Astrocyte (in vitro differentiated cells and primary cell): ENCODE results near the gene ECSCR. TPM values are rescaled to one million over a fixed set of nuclear protein-coding genes. Genes with fewer than 3 reads are reported as not detected.
"Not testable (repeated sequence)": the region's sequence is repeated elsewhere in the genome, so short reads cannot be mapped to it uniquely, and the experiment has no call there.

ENCODE experiments used
- DNase-seq: peaks from one replicate; pipeline ENCODE4 v3.0.0-alpha.2; 2010; ENCODE audit warnings: low read depth
- FAIRE-seq: peaks from 2 replicates; lab custom pipeline; 2011; peaks lifted over from hg19 to GRCh38; lab: Jason Lieb, UNC
- H2AFZ ChIP-seq: 2 replicates; pipeline ENCODE4 v1.6.0; 2012; ENCODE audit warnings: low read depth, low read length, inconsistent platforms
- H3K27ac ChIP-seq: 2 replicates; pipeline ENCODE4 v1.5.1; 2011; ENCODE audit warnings: low read depth, low read length, inconsistent platforms
- H3K27me3 ChIP-seq: 2 replicates; pipeline ENCODE4 v1.6.0; 2011; ENCODE audit warnings: low read length, inconsistent platforms; ENCODE audit not compliant: insufficient read depth
- H3K36me3 ChIP-seq: 2 replicates; pipeline ENCODE4 v1.5.1; 2011; ENCODE audit warnings: low read length, inconsistent platforms; ENCODE audit not compliant: insufficient read depth
- H3K4me1 ChIP-seq: 2 replicates; pipeline ENCODE4 v1.5.1; 2011; ENCODE audit warnings: low read length, inconsistent platforms; ENCODE audit not compliant: insufficient read depth
- H3K4me2 ChIP-seq: 2 replicates; pipeline ENCODE4 v1.6.0; 2012; ENCODE audit warnings: low read length, inconsistent platforms
- H3K4me3 ChIP-seq: 2 replicates; pipeline ENCODE4 v1.5.1; 2011; ENCODE audit warnings: low read depth, mild to moderate bottlenecking, low read length, inconsistent platforms; ENCODE audit not compliant: insufficient read depth
- H3K79me2 ChIP-seq: 2 replicates; pipeline ENCODE4 v1.6.0; 2012; ENCODE audit warnings: mild to moderate bottlenecking, low read length, inconsistent platforms; ENCODE audit not compliant: insufficient read depth
- H3K9ac ChIP-seq: 2 replicates; pipeline ENCODE4 v1.6.0; 2012; ENCODE audit warnings: mild to moderate bottlenecking, low read length, inconsistent platforms
- H3K9me3 ChIP-seq: 2 replicates; pipeline ENCODE4 v1.5.1; 2012; ENCODE audit warnings: low read depth, mild to moderate bottlenecking, low read length, inconsistent platforms; ENCODE audit not compliant: insufficient read depth
- H4K20me1 ChIP-seq: 2 replicates; pipeline ENCODE4 v1.6.0; 2012; ENCODE audit warnings: low read length, inconsistent platforms; ENCODE audit not compliant: insufficient read depth
- H3K27ac Mint-ChIP-seq: one replicate; pipeline ENCODE4 v1.8.0; 2021; ENCODE audit warnings: mild to moderate bottlenecking, mixed read lengths; ENCODE audit not compliant: unreplicated experiment
- H3K27me3 Mint-ChIP-seq: one replicate; pipeline ENCODE4 v1.8.0; 2021; ENCODE audit warnings: low read depth, mixed read lengths; ENCODE audit not compliant: unreplicated experiment
- H3K36me3 Mint-ChIP-seq: one replicate; pipeline ENCODE4 v1.8.0; 2021; ENCODE audit warnings: low read depth, mixed read lengths; ENCODE audit not compliant: unreplicated experiment
- H3K4me1 Mint-ChIP-seq: one replicate; pipeline ENCODE4 v1.8.0; 2021; ENCODE audit warnings: low read depth, mixed read lengths; ENCODE audit not compliant: unreplicated experiment
- H3K4me3 Mint-ChIP-seq: one replicate; pipeline ENCODE4 v1.8.0; 2021; ENCODE audit warnings: mild to moderate bottlenecking, moderate library complexity, mixed read lengths; ENCODE audit not compliant: unreplicated experiment
- H3K9me3 Mint-ChIP-seq: one replicate; pipeline ENCODE4 v1.8.0; 2021; ENCODE audit warnings: mild to moderate bottlenecking, mixed read lengths; ENCODE audit not compliant: unreplicated experiment
- CTCF ChIP-seq: IDR thresholded peaks from 2 replicates; pipeline ENCODE4 v1.5.1; 2011; ENCODE audit warnings: low read depth, mild to moderate bottlenecking, inconsistent platforms, low read length, moderate library complexity; ENCODE audit not compliant: insufficient read depth
- EZH2 ChIP-seq: IDR thresholded peaks from 2 replicates; pipeline ENCODE4 v1.6.1; 2012; ENCODE audit warnings: mild to moderate bottlenecking, low read length, inconsistent platforms; ENCODE audit not compliant: insufficient read depth
- total RNA-seq: library from RNA; stranded (reverse); gene quantifications from 2 replicates; pipeline ENCODE4 v1.2.1, GENCODE V29; 2021

ECSCR gene
- total RNA-seq, 1 donor from 2014 or later: 1.00 TPM

GRCh38 chr5:139410121-139410992 is 52.2 kb downstream of the ECSCR start:
- Histone ChIP-seq H3K4me3 (no peak overlapping the region), H3K4me1 (peaks cover 12% of the 10 kb centered on the region), H3K27me3 (no peaks in the 10 kb centered on the region), H3K4me2 (no peak overlapping the region), H3K36me3 (no peaks in the 10 kb centered on the region), H4K20me1 (no peaks in the 10 kb centered on the region), H3K79me2 (no peaks in the 10 kb centered on the region), H3K27ac (no peak overlapping the region), H2AFZ (no peak overlapping the region), H3K9ac (no peak overlapping the region), H3K9me3 (no peaks in the 10 kb centered on the region)
- no peak for TF ChIP-seq EZH2
- no peak for TF ChIP-seq CTCF
- Mint-ChIP-seq H3K4me3 (no peak overlapping the region), H3K27me3 (no peaks in the 10 kb centered on the region), H3K36me3 (peaks cover 15% of the 10 kb centered on the region), H3K9me3 (no peaks in the 10 kb centered on the region), H3K4me1 (no peaks in the 10 kb centered on the region), H3K27ac (no peak overlapping the region)
- DNase-seq (no peak), FAIRE-seq (no peak)

GRCh38 chr5:139409116-139409515 is 53.4 kb downstream of the ECSCR start:
- not testable (repeated sequence) for H3K4me1 ChIP-seq, H3K79me2 ChIP-seq, H3K27me3 ChIP-seq, DNase-seq, H4K20me1 ChIP-seq, H3K4me2 ChIP-seq, H3K9ac ChIP-seq, H3K4me3 ChIP-seq, H3K27me3 Mint-ChIP-seq, H3K27ac ChIP-seq, H2AFZ ChIP-seq, H3K4me3 Mint-ChIP-seq, H3K36me3 ChIP-seq, FAIRE-seq, H3K27ac Mint-ChIP-seq, H3K9me3 ChIP-seq, H3K4me1 Mint-ChIP-seq, H3K9me3 Mint-ChIP-seq
- peaks cover 13% of the 10 kb centered on the region for H3K36me3 Mint-ChIP-seq

GRCh38 chr5:139408191-139408590 is 54.4 kb downstream of the ECSCR start:
- no peaks in the 10 kb centered on the region for H3K27me3 Mint-ChIP-seq
- Histone ChIP-seq H3K4me3 (no peak overlapping the region), H3K36me3 (no peaks in the 10 kb centered on the region), H4K20me1 (no peaks in the 10 kb centered on the region), H2AFZ (no peak overlapping the region), H3K4me2 (no peak overlapping the region), H3K9ac (no peak overlapping the region), H3K9me3 (no peaks in the 10 kb centered on the region), H3K79me2 (no peaks in the 10 kb centered on the region), H3K27ac (no peak overlapping the region), H3K27me3 (no peaks in the 10 kb centered on the region), H3K4me1 (peaks cover 7% of the 10 kb centered on the region)
- H3K4me3 Mint-ChIP-seq: no peak overlapping the region
- peaks cover 9% of the 10 kb centered on the region for H3K36me3 Mint-ChIP-seq
- TF ChIP-seq EZH2: no peak
- no peak for TF ChIP-seq CTCF
- DNase-seq (no peak), FAIRE-seq (no peak)
- no peaks in the 10 kb centered on the region for H3K9me3 Mint-ChIP-seq
- H3K27ac Mint-ChIP-seq: no peak overlapping the region
- peaks cover 2% of the 10 kb centered on the region for H3K4me1 Mint-ChIP-seq
